Right lung (tissue), 10 donors: ENCODE measurements around the gene FAM181B. TPM values are rescaled to one million over a fixed set of nuclear protein-coding genes. Genes with fewer than 3 reads are reported as not detected.

Source experiments
- DNase-seq, 2 donors: peaks; one replicate each; pipeline ENCODE4 v3.0.0-alpha.2; 2013
- long read RNA-seq, 8 donors: transcript quantifications; one replicate each; lab custom pipeline, GENCODE V29; 2026
- polyA plus RNA-seq, 5 donors: library from polyadenylated mRNA; unstranded; fragments of 120-200 nt; gene quantifications; one replicate each; pipeline versions ENCODE4 v1.2.1 to v1.2.3, GENCODE V29; 2013; ENCODE audit warnings: inconsistent platforms in 1 of 5, low replicate concordance in 1 of 5; ENCODE audit not compliant: insufficient read length in 5 of 5, insufficient read depth in 1 of 5

FAM181B gene
- polyA plus RNA-seq = under 1 TPM in 4 of 5 donors, not detected in 1; 0.09 to 0.17 (median 0.13) TPM
- long read RNA-seq, donor 1, partial matches to known transcripts = 0 of 1 reads
- long read RNA-seq, donor 1, other reads (novel, unspliced or antisense) = 0 of 1 reads
- long read RNA-seq, donor 2, partial matches to known transcripts = 0 of 1 reads
- long read RNA-seq, donor 2, other reads (novel, unspliced or antisense) = 0 of 1 reads
- long read RNA-seq, donor 3, partial matches to known transcripts = 0 of 1 reads
- long read RNA-seq, donor 3, other reads (novel, unspliced or antisense) = 0 of 1 reads
- long read RNA-seq, donor 4, partial matches to known transcripts = 0 of 1 reads
- long read RNA-seq, donor 4, other reads (novel, unspliced or antisense) = 0 of 1 reads
- long read RNA-seq, donor 5, partial matches to known transcripts = 0 of 1 reads
- long read RNA-seq, donor 5, other reads (novel, unspliced or antisense) = 0 of 1 reads
- long read RNA-seq, donor 6 = 0 reads
- long read RNA-seq, donor 7 = 0 reads
- long read RNA-seq, donor 8 = 0 reads

- peak in 1 of 2 donors; percentile 38 for DNase-seq
Observed at GRCh38 chr11:82733444-82734119, at the start of gene FAM181B. Gene FAM181B (minus strand): TSS chr11:82733864. CDS start chr11:82733729, 135 bp downstream.

DNA sequence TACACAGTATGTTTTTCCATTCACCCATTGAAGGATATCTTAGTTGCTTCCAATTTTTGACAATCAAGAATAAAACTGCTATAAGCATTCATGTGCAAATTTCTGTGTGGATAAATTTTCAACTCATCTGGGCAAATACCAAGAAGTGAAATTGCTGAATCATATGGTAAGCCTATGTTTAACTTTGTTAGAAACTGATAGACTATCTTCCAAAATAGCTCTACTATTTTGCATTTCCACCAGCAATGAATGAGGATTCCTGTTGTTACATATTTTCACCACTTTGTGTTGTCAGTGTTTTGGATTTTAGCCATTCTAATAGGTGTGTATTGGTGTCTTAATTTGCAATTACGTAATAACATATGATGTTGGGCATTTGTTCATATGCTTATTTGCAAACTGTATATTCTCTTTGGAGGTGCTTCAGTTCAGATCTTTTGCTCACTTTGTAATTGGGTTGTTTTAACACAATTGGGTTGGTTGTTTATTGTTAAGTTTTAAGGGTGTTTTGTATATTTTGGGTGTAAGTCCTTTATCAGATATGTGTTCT lies 49.2 kb upstream of the FAM181B start:
- no peak for DNase-seq

DNA sequence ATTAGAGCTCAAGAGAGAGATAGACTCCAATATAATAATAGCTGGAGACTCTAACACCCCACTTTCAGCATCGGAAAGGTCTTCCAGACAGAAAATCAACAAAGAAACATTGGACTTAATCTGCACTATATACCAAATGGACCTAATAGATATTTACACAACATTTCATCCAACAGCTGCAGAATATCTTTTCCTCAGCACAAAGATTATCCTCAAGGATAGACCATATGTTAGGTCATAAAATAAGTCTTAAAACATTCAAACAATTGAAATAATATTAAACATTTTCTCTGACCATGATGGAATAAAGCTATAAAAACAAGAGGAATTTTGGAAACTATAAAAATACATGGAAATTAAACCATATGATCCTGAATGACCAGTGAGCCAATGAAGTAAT lies 45.1 kb upstream of the FAM181B start:
- DNase-seq = no peak

- DNase-seq = no peak
Observed at GRCh38 chr11:82776377-82776776, 42.7 kb upstream of the FAM181B start.

- DNase-seq = no peak
Observed at GRCh38 chr11:82775736-82776346, 42.2 kb upstream of the FAM181B start.

GRCh38 chr11:82775218-82775617 lies 41.6 kb upstream of the FAM181B start:
- no peak for DNase-seq

- no peak for DNase-seq
Observed at GRCh38 chr11:82771781-82772180, 38.1 kb upstream of the FAM181B start.

DNA sequence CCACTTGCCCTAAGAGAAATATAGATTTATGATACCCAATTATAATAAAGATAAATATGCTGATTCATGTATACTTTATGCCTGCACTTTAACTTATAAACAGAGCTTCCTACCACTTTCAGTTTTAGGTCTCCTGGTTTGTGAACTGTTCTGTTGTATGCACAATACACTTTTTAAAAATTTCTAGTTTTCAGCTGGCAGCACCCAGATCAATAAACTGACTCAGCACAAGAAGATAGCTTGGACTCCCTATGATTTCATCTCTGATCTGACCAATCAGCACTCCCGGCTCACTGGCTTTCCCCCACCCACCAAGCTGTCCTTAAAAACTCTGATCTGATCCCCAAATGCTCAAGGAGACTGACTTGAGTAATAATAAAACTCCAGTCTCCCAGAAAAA lies 33.5 kb upstream of the FAM181B start:
- no peak for DNase-seq

DNA sequence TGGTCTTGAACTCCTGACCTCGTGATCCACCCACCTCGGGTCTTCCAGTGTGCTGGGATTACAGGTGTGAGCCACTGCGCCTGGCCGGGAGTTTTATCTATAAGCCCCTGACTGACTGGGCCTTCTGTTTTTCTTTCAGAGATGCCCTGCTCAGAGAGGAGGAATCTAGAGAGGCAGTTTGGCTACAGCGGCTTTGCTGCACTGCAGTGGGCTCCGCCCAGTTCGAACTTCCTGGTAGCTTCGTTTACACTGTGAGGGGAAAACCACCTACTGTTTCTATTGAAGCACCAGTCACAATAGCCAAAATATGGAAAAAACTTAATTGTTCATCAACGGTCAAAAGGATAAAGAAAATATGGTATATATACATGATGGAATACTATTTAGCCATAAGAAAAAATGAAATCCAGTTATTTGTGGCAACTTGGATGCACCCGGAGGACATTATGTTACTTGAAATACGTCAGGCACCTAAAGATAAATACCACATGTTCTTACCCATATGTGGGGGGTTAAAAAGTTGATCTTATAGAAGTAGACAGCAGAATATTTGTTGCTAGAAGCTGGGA lies 31.9 kb upstream of the FAM181B start:
- no peak for DNase-seq

DNA sequence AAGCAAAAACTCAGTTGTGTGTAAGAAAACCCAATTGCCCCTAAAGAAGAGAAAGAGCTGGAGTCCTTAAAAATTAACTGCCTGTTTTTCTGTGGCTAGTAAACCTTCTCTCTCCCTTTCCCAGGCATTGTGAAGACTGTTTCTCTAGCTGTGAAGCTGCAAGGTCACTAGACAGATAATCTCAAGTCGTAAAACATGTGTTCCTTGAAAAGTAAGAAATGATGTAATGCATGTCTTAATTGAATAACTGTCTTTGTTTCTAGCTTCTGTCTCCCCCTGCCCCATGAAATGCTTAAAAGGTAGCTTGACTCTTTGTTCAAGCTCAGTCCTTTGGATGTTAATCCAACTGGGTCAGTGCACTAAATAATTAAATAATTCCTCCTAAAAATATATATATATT lies 29.5 kb upstream of the FAM181B start:
- no peak for DNase-seq

DNA sequence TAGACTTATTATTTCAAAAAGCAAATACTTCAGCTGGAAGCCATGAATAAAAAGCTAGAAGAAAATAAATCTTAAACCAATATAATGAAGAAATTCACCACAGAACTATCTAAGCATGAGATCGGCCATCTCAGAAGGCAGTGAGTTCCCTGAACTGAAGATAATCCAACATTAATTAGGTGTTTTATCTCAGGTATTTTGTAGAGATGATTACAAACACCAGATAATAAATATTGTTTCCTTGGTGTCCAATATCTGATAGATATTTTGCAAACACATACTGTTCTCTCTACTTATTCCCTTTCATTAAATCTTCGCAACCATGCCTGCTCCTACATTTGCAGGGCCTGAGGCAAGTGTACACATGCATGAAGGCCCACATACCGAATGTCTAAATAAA lies 26.0 kb upstream of the FAM181B start:
- no peak for DNase-seq

GRCh38 chr11:82757660-82758357 lies 24.1 kb upstream of the FAM181B start:
- no peak for DNase-seq

- DNase-seq = no peak
Observed at GRCh38 chr11:82756765-82757639, 23.3 kb upstream of the FAM181B start.

DNA sequence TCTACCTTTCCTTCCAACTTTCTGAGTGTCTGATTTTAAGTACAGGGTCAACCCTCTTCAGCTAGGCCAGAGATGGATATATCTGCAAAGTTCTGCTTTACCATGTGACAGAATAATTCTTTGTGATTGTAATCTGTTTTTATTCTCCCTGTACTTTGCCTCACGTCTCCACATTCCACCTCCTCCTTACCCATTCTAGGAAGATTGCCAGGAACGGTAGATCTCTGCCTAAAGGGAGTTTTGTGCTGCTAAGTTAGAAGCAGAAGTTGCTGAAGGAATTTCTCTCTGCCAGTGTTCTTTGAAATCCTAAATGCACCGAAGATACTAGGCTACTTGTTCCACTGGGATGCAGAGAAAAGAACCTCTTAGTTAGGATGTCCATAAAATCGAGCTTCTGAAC lies 20.7 kb upstream of the FAM181B start:
- no peak for DNase-seq

DNA sequence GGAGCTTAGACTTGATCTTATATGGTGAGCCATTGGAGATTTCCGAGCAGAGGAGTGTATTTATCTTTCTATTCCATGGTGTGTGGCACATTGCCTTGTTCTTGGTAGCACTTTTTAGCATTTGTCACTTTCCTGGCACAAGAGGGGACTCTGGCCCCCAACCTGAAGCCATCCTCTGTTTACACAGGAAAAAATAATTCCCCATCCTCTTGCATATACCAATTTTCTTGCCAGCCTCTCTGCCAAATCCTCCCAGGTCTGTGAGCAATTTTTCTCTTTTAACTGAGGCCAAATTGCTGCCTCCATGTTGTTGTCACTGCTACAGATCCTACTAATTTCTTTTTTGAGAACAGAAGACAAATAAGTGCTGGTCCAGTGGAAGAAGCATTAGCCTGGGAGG lies 20.3 kb upstream of the FAM181B start:
- no peak for DNase-seq

DNA sequence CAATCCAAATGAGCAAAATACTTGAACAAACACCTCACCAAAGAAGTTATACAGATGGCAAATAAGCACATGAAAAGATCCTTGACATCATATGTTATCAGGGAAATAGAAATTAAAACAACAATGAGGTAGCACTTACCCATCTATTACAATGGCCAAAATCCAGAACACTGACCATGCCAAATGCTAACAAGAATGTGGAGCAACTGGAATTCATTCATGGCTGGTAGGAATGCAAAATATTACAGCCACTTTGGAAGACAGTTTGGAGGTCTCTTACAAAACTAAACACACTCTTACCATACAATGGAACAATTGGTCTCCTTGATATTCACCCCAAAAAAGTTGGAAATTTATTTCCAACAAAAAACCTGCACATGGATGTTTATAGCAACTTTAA lies 19.1 kb upstream of the FAM181B start:
- DNase-seq = no peak

DNA sequence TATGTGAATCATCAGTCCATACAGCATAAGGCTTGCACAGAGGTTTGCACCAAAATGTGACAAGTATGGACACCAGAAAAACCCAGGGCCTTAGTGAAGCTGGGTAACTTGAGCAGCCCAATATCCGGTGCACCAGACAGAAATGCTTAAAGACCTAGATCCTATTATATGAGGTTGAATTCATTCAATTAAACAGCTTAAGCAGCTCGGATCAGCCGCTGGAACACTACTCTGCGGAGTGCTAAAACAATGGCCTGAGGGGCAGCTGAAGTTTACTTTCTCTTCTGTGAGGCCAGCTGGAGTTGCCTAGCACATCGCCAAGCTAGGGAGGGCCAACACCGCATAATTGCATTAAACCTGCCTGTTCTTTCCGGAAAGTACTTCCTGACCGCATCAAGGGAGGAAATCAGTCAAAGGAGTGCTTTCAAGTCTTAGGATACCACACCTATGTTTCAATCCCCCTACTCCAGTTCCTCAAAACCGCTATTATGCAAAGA lies 17.0 kb upstream of the FAM181B start:
- DNase-seq = no peak

- no peak for DNase-seq
Observed at GRCh38 chr11:82747471-82747870, 13.8 kb upstream of the FAM181B start.

DNA sequence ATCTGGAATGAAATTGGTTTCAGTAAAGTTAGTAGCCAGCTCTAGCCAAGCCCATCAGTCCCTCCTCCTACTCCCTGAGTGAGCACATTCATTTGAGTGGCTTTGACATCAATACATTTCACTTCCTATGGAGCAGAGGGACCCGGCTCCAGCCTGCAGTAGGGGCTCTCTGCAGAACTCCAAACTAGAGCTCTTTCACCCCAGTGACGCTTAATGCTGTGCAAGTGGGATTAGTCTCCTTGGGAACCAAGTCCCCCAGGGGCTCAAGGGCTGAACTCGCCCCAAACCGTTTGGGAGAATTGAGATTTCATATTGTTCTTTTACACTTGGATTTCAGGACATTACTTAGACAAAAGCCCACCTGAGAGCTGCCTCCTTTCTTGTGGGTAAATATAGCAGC lies 4.4 kb upstream of the FAM181B start:
- DNase-seq = no peak

GRCh38 chr11:82734120-82734479 lies 436 bp upstream of the FAM181B start:
- DNase-seq = no peak
